Vagina (tissue), 2 donors: Measurements from ENCODE around the gene SMC1B. TPM values are rescaled to one million over a fixed set of nuclear protein-coding genes. Genes with fewer than 3 reads are reported as not detected.

Experiments
- DNase-seq, 2 donors: peaks; one replicate each; pipeline ENCODE4 v3.0.0-alpha.2; 2017; ENCODE audit errors: extremely low spot score in 2 of 2
- H3K27ac ChIP-seq: fragments of 200-600 bp; sonication (generic); one replicate; pipeline ENCODE4 v1.5.1; 2019
- H3K27me3 ChIP-seq: fragments of 200-600 bp; sonication (generic); one replicate; pipeline ENCODE4 v1.5.1; 2019
- H3K36me3 ChIP-seq, 2 donors: fragments of 200-600 bp; sonication (generic); one replicate each; pipeline ENCODE4 v1.5.1; 2017 to 2019
- H3K4me1 ChIP-seq: fragments of 200-600 bp; sonication (generic); one replicate; pipeline ENCODE4 v1.5.1; 2019
- H3K4me3 ChIP-seq, 2 donors: fragments of 200-600 bp; sonication (generic); 1 replicate in 1 of 2; 2 replicates in 1 of 2; pipeline ENCODE4 v1.5.1; 2016 to 2019
- H3K9me3 ChIP-seq: fragments of 200-600 bp; sonication (generic); one replicate; pipeline ENCODE4 v1.5.1; 2019
- POLR2A ChIP-seq, 2 donors: fragments of 450-650 bp; IDR thresholded peaks; one replicate each; pipeline ENCODE4 v1.6.1; 2017; ENCODE audit warnings: antibody characterized with exemption in 2 of 2, mild to moderate bottlenecking in 2 of 2, moderate library complexity in 2 of 2
- POLR2AphosphoS5 ChIP-seq, 2 donors: sonication (generic); formaldehyde crosslinking; IDR thresholded peaks; one replicate each; pipeline ENCODE4 v1.9.0; 2017; ENCODE audit warnings: antibody characterized with exemption in 2 of 2, mild to moderate bottlenecking in 2 of 2, low read depth in 1 of 2; ENCODE audit not compliant: insufficient read depth in 1 of 2
- intact Hi-C: fragments of 100-400 bp; cut with DNase I; formaldehyde crosslinking; loops from one replicate; pipeline ENCODE4 v1.15.1; 2023
- total RNA-seq: library from RNA; depleted of rRNA; stranded (reverse); fragments of >200 nt; gene quantifications from one replicate; pipeline ENCODE4 v1.2.3, GENCODE V29; 2016
- TF ChIP-seq, protein P1 (sequence below), 3 experiments: fragments of 450-650 bp in 2 of 3; fragments of 200-600 bp in 1 of 3; sonication (generic) in 1 of 3; IDR thresholded peaks; one replicate each; pipeline ENCODE4 v1.5.1; 2017 to 2019; ENCODE audit warnings: antibody characterized with exemption in 3 of 3, mild to moderate bottlenecking in 2 of 3, moderate library complexity in 2 of 3

SMC1B gene
- total RNA-seq, 1 donor from 2014 or later = not detected

GRCh38 chr22:45312415-45312814 is 101.0 kb downstream of the SMC1B start:
- H3K4me3 ChIP-seq = no peak overlapping the region
- H3K27ac ChIP-seq = no peak overlapping the region
- H3K9me3 ChIP-seq = no peaks in the 10 kb centered on the region
- TF ChIP-seq POLR2AphosphoS5 (IDR thresholded peaks at IDR 0.05; ENCODE audit: insufficient read depth in 1 of 2, low read depth in 1 of 2) (no peak), POLR2A (IDR thresholded peaks at IDR 0.05) (no peak)
- TF ChIP-seq, protein P1, sequence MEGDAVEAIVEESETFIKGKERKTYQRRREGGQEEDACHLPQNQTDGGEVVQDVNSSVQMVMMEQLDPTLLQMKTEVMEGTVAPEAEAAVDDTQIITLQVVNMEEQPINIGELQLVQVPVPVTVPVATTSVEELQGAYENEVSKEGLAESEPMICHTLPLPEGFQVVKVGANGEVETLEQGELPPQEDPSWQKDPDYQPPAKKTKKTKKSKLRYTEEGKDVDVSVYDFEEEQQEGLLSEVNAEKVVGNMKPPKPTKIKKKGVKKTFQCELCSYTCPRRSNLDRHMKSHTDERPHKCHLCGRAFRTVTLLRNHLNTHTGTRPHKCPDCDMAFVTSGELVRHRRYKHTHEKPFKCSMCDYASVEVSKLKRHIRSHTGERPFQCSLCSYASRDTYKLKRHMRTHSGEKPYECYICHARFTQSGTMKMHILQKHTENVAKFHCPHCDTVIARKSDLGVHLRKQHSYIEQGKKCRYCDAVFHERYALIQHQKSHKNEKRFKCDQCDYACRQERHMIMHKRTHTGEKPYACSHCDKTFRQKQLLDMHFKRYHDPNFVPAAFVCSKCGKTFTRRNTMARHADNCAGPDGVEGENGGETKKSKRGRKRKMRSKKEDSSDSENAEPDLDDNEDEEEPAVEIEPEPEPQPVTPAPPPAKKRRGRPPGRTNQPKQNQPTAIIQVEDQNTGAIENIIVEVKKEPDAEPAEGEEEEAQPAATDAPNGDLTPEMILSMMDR (IDR thresholded peaks at IDR 0.05) = no peak
- no peaks in the 10 kb centered on the region for H3K27me3 ChIP-seq
- DNase-seq = no peak
- intact Hi-C loops = loop anchor here (2.0 to 10.0 kb wide), 2 partner anchors 42 to 232 kb away; no protein-coding TSS in a partner anchor
- peaks cover 30% of the 10 kb centered on the region for H3K4me1 ChIP-seq
- no peaks in the 10 kb centered on the region for H3K36me3 ChIP-seq

- Histone ChIP-seq H3K36me3 (no peaks in the 10 kb centered on the region), H3K4me1 (peaks cover 20% of the 10 kb centered on the region), H3K9me3 (no peaks in the 10 kb centered on the region), H3K27ac (peak overlapping the region; percentile 92), H3K4me3 (peak overlapping the region; percentile 95 to 98), H3K27me3 (no peaks in the 10 kb centered on the region)
- no peak for TF ChIP-seq POLR2A (IDR thresholded peaks at IDR 0.05)
- TF ChIP-seq, protein P1 (IDR thresholded peaks at IDR 0.05) = no peak
- TF ChIP-seq POLR2AphosphoS5 (IDR thresholded peaks at IDR 0.05; ENCODE audit: insufficient read depth in 1 of 2, low read depth in 1 of 2) = no peak
- intact Hi-C loops = loop anchor here (10.0 kb wide), 1 partner anchor 234 kb away; no protein-coding TSS in a partner anchor
- no peak for DNase-seq
Observed at GRCh38 chr22:45310977-45311531, 102.3 kb downstream of the SMC1B start.

DNA sequence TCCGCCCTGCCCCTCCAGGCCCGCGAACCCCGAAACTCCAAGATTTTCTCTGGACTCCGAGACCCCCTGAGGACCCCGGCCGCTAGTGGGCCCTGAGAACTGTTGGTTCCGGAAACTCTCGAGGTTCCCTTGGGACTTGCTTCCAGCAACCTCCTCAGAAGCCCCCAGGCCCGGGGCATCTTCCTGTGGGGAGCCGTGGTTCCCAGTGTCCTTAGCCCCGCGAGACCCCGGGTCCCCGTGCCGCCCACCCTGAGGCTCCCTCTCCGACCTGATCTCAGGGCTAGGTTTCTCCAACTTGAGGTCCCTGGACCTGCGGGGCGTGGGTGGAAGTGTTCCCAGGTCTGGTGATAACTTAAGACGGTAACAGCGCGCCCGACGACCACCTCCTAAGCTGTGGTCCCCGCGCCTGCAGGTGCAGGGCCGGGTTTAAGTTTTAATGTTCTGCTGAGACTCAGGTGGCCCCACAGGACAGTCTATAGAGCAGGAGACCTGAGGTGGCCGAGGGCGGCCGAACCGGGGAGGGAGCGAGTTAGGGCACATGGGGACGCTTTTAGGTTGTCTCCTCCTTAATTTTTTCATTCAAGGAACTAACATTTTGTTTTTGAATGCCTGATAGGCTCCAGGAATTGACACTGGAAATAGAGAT is 102.9 kb downstream of the SMC1B start:
- H3K27ac ChIP-seq = peak overlapping the region; percentile 92
- H3K9me3 ChIP-seq = no peaks in the 10 kb centered on the region
- no peak for TF ChIP-seq POLR2A (IDR thresholded peaks at IDR 0.05)
- no peak for TF ChIP-seq POLR2AphosphoS5 (IDR thresholded peaks at IDR 0.05; ENCODE audit: insufficient read depth in 1 of 2, low read depth in 1 of 2)
- TF ChIP-seq, protein P1 (IDR thresholded peaks at IDR 0.05) = no peak
- DNase-seq = no peak
- H3K4me3 ChIP-seq = peak overlapping the region; percentile 95 to 98
- H3K4me1 ChIP-seq = peaks cover 20% of the 10 kb centered on the region
- intact Hi-C loops = loop anchor here (10.0 kb wide), 1 partner anchor 234 kb away; no protein-coding TSS in a partner anchor
- H3K36me3 ChIP-seq = no peaks in the 10 kb centered on the region
- H3K27me3 ChIP-seq = no peaks in the 10 kb centered on the region

DNA sequence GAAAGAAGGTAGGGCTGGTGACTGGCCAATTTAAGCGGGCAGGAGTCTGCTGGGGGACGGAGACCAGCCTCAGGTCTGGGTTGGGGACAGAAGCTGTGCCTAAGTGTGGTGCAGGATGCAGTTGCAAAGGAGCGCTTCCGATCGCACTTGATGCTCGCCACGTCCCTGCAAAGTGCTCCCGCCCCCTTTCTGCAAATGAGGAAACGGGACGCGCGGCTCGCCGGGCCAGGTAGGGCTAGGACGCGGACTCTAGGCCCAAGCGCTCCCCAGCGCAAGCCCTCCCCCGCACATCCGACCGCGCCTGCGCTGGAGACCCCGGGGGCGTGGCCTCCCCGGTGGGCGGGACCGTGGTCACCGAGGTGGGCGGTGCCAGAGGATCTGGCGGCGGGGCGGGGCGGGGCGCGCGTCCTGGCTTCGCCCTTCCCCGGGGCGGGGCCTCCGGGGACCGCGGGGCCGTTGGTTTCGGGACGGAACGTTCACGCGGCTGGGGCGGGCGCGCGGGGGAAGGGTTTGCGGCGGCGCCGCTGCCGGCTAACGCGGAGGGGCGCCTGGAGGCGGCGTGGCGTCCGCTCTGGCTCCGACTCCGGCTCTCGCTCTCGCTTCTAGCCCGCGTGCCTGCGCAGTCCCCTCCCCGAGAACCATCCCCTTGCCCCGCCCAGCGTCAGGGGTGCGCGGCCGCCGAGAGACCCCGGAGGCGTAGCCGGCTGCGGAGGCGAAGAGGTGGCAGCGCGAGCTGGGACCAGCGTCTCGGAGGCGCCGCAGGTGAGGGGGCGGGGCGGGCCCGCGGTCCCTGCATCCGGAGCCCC is 103.8 kb downstream of the SMC1B start, which contains the start of gene FAM118A:
Gene FAM118A, plus strand, starts transcription at position 513 of the 806 bp plus-strand sequence. CDS start 12,446 bp downstream, outside the sequence.
- intact Hi-C loops = loop anchor here (10.0 kb wide), 1 partner anchor 235 kb away; no protein-coding TSS in a partner anchor
- no peak for DNase-seq
- H3K4me3 ChIP-seq = peak within 1 kb of the TSS; percentile 95 to 98
- H3K9me3 ChIP-seq = no peaks in the 10 kb centered on the region
- no peaks in the 10 kb centered on the region for H3K27me3 ChIP-seq
- TF ChIP-seq POLR2AphosphoS5 (IDR thresholded peaks at IDR 0.05; ENCODE audit: insufficient read depth in 1 of 2, low read depth in 1 of 2) (peak; percentile 53 to 81), POLR2A (IDR thresholded peaks at IDR 0.05) (peak in 1 of 2 donors; percentile 63)
- TF ChIP-seq, protein P1 (IDR thresholded peaks at IDR 0.05) = peak in 1 of 3 experiments; percentile 19
- no peaks in the 10 kb centered on the region for H3K36me3 ChIP-seq
- H3K27ac ChIP-seq = peak within 1 kb of the TSS; percentile 92
- peaks cover 20% of the 10 kb centered on the region for H3K4me1 ChIP-seq
